Loucy (cell line): ENCODE measurements around the gene ARFRP1.

Experiments
- H2AFZ ChIP-seq: fragments of 200-600 bp; sonication (generic); 2 replicates; pipeline ENCODE4 v1.6.0; 2016; ENCODE audit warnings: antibody characterized with exemption, mild to moderate bottlenecking, low read length, moderate library complexity
- H3F3A ChIP-seq: fragments of 200-600 bp; 2 replicates; pipeline ENCODE4 v1.6.0; 2016; ENCODE audit warnings: antibody characterized with exemption, low read depth, mild to moderate bottlenecking
- H3K27me3 ChIP-seq: fragments of 200-600 bp; sonication (generic); 2 replicates; pipeline ENCODE4 v1.6.1; 2014; ENCODE audit warnings: low read length, mild to moderate bottlenecking; ENCODE audit not compliant: insufficient read depth, poor library complexity, severe bottlenecking
- H3K36me3 ChIP-seq: fragments of 200-600 bp; sonication (generic); 2 replicates; pipeline ENCODE4 v1.6.1; 2016; ENCODE audit warnings: low read length; ENCODE audit not compliant: insufficient read depth
- H3K4me1 ChIP-seq: fragments of 200-600 bp; sonication (generic); 2 replicates; pipeline ENCODE4 v1.5.1; 2014; ENCODE audit warnings: low read length, mild to moderate bottlenecking; ENCODE audit not compliant: insufficient read depth, poor library complexity, severe bottlenecking
- H3K4me2 ChIP-seq: fragments of 200-600 bp; sonication (generic); 2 replicates; pipeline ENCODE4 v1.6.0; 2014; ENCODE audit warnings: antibody characterized with exemption, low read length, low read depth, mild to moderate bottlenecking; ENCODE audit not compliant: poor library complexity, severe bottlenecking
- H3K4me3 ChIP-seq: fragments of 200-600 bp; sonication (generic); 2 replicates; pipeline ENCODE4 v1.5.1; 2014; ENCODE audit warnings: low read length, mild to moderate bottlenecking, mixed read lengths; ENCODE audit not compliant: poor library complexity, severe bottlenecking
- H3K79me2 ChIP-seq: fragments of 200-600 bp; sonication (generic); 2 replicates; pipeline ENCODE4 v1.6.1; 2014; ENCODE audit warnings: low read length; ENCODE audit not compliant: insufficient read depth
- H3K9ac ChIP-seq: fragments of 200-600 bp; sonication (generic); 2 replicates; pipeline ENCODE4 v1.6.0; 2014; ENCODE audit warnings: mild to moderate bottlenecking, low read depth, low read length, moderate library complexity; ENCODE audit not compliant: poor library complexity, severe bottlenecking
- H3K9me2 ChIP-seq: fragments of 200-600 bp; sonication (generic); replicated peaks from 2 replicates; pipeline ENCODE4 v1.6.1; 2016; ENCODE audit warnings: low read depth, low read length, mixed read lengths
- H3K9me3 ChIP-seq: fragments of 200-600 bp; sonication (generic); 2 replicates; pipeline ENCODE4 v1.6.1; 2014; ENCODE audit warnings: mild to moderate bottlenecking, antibody characterized with exemption, low read length, low read depth; ENCODE audit not compliant: insufficient read depth
- H4K20me1 ChIP-seq: fragments of 200-600 bp; sonication (generic); 2 replicates; pipeline ENCODE4 v1.6.0; 2014; ENCODE audit warnings: antibody characterized with exemption, low read length, mild to moderate bottlenecking; ENCODE audit not compliant: insufficient read depth, poor library complexity, severe bottlenecking
- EZH2phosphoT487 ChIP-seq: fragments of 200-600 bp; IDR thresholded peaks from 2 replicates; pipeline ENCODE4 v1.6.1; 2018; ENCODE audit warnings: antibody characterized with exemption, mild to moderate bottlenecking, moderate library complexity, borderline replicate concordance
- TF ChIP-seq, protein P1 (sequence below): fragments of 200-600 bp; sonication (generic); conservative IDR thresholded peaks from 2 replicates; pipeline ENCODE4 v1.5.1; 2014; ENCODE audit warnings: mild to moderate bottlenecking, antibody characterized with exemption, low read length

ARFRP1 gene

DNA sequence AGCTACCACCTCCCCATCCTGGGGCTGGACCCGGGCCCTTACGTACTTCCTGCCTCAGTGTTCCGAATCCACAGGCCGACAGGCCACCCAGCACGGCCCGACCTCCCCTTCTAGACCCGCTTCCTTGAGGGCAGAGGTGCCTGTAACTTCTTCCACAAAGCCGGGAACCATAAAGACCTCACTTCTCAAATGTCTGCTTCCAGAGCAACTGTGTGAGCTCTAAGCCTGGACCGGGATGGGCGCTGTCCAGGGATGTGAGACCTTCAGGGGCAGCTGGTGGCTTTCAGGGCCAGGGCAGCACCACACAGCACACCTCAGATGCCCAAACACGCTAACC, 41.1 kb upstream of the ARFRP1 start:
- Histone ChIP-seq H3K9me2 (no peaks in the 10 kb centered on the region), H2AFZ (no peak overlapping the region), H3K9me3 (no peaks in the 10 kb centered on the region), H3K4me3 (no peak overlapping the region), H3K4me1 (peaks cover 24% of the 10 kb centered on the region), H3K4me2 (no peak overlapping the region), H4K20me1 (no peaks in the 10 kb centered on the region), H3F3A (no peaks in the 10 kb centered on the region), H3K27me3 (no peaks in the 10 kb centered on the region), H3K9ac (no peak overlapping the region), H3K36me3 (peaks cover under 1% of the 10 kb centered on the region; the same call in 1 of the 2 replicates), H3K79me2 (no peaks in the 10 kb centered on the region)
- no peak for TF ChIP-seq EZH2phosphoT487
- TF ChIP-seq, protein P1, sequence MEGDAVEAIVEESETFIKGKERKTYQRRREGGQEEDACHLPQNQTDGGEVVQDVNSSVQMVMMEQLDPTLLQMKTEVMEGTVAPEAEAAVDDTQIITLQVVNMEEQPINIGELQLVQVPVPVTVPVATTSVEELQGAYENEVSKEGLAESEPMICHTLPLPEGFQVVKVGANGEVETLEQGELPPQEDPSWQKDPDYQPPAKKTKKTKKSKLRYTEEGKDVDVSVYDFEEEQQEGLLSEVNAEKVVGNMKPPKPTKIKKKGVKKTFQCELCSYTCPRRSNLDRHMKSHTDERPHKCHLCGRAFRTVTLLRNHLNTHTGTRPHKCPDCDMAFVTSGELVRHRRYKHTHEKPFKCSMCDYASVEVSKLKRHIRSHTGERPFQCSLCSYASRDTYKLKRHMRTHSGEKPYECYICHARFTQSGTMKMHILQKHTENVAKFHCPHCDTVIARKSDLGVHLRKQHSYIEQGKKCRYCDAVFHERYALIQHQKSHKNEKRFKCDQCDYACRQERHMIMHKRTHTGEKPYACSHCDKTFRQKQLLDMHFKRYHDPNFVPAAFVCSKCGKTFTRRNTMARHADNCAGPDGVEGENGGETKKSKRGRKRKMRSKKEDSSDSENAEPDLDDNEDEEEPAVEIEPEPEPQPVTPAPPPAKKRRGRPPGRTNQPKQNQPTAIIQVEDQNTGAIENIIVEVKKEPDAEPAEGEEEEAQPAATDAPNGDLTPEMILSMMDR: no peak

DNA sequence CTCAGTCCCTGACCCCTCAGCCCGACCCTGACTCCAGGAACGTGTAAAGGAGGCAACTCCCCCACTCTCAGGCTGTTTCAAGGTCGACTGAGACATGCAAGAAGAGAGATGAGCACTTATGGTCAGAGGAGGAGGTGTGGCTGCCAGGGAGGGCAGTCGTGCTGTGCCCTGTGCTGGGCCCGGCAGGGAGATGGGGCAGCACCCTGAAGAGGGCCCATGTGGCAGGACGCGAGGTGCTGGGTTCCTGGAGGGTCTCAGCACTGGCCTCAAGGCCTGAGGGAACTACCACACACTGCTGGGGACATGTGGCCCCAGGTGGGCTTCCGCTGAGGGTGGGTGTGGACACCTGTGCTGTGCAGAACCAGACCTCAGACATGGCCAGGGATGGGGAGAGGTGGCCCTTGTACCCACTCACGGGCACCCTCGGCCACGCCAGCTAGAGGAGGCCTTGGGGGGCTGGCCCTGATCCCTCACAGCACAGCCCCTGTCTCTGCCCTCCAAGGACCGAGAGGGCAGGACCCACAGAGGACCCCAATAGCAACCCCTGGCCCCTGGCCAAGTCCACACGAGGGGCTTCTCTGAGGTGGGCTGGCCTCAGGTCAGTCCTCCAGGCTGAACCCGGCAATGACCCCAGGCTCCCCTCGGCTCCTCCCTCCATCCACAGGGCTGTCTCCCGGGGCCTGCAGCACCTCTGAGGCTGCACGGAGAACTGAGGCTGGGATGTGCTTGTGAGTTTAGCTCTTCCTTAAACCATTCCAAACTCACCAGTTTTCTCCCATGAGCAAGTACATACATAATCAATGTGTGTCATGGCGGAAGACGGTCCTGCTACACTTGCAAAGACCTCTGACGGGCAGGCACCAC, 40.5 kb upstream of the ARFRP1 start:
- H3K9ac ChIP-seq: no peak overlapping the region
- TF ChIP-seq EZH2phosphoT487: no peak
- TF ChIP-seq, protein P1: no peak
- no peak overlapping the region for H3K4me3 ChIP-seq
- peaks cover 19% of the 10 kb centered on the region for H3K4me1 ChIP-seq
- peaks cover 6% of the 10 kb centered on the region; the same call in 1 of the 2 replicates for H3K36me3 ChIP-seq
- no peaks in the 10 kb centered on the region for H3K27me3 ChIP-seq
- H3K9me2 ChIP-seq: no peaks in the 10 kb centered on the region
- H4K20me1 ChIP-seq: no peaks in the 10 kb centered on the region
- 0 out of 2 replicates have a peak, but pooled peaks cover 4% of the 10 kb centered on the region for H3F3A ChIP-seq
- no peak overlapping the region for H2AFZ ChIP-seq
- no peaks in the 10 kb centered on the region for H3K79me2 ChIP-seq
- no peaks in the 10 kb centered on the region for H3K9me3 ChIP-seq
- H3K4me2 ChIP-seq: no peak overlapping the region

DNA sequence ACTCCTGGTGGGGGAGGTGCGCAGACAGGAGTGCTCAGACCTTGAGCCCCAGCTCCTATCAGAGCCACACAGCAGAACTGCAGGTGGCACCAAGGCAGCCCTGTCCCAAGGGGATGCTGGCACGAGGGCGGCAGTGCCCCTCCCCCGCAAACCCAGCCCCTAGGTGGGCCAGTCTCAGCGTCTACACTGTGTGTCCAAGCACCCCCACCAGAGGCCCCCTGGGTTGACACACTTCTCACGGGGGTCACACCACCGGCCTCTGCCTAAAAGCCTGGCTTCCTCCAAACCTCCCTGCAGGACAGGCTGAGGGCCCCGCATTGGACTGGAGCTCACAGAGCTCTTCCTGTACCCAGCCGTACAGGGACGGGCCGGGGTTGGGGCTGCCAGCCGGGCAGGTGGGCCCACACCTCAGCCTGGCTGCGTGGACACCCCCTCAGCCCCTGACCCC, 39.9 kb upstream of the ARFRP1 start:
- no peak overlapping the region for H3K9ac ChIP-seq
- no peaks in the 10 kb centered on the region for H3K9me3 ChIP-seq
- H4K20me1 ChIP-seq: no peaks in the 10 kb centered on the region
- 0 out of 2 replicates have a peak, but pooled peaks cover 7% of the 10 kb centered on the region for H3F3A ChIP-seq
- peaks cover 1% of the 10 kb centered on the region; the same call in 1 of the 2 replicates for H3K79me2 ChIP-seq
- no peak overlapping the region for H3K4me2 ChIP-seq
- H3K9me2 ChIP-seq: no peaks in the 10 kb centered on the region
- peaks cover 10% of the 10 kb centered on the region; the same call in 1 of the 2 replicates for H3K36me3 ChIP-seq
- no peak overlapping the region for H3K4me3 ChIP-seq
- TF ChIP-seq, protein P1: no peak
- no peak for TF ChIP-seq EZH2phosphoT487
- no peak overlapping the region for H2AFZ ChIP-seq
- H3K27me3 ChIP-seq: no peaks in the 10 kb centered on the region
- peaks cover 19% of the 10 kb centered on the region for H3K4me1 ChIP-seq
